HG02678 (cell line): Measurements from ENCODE around the gene PXMP2.

Experiments used
- ATAC-seq: cut with Tn5 transposase; IDR thresholded peaks from one replicate; pipeline ENCODE4 v1.9.1; 2021; ENCODE audit warnings: mild to moderate bottlenecking, moderate library complexity; ENCODE audit not compliant: unreplicated experiment

PXMP2 gene

GRCh38 chr12:132687211-132688164 is at the start of gene PXMP2, which contains the start of gene POLE:
Gene PXMP2, plus strand, starts transcription at chr12:132687587. Its CDS starts 84 bp downstream, at chr12:132687671.
Gene POLE, minus strand, starts transcription at chr12:132687342. Its CDS starts 27 bp downstream, at chr12:132687315.
- ATAC-seq: peak; percentile 93

- ATAC-seq: no peak
Observed at GRCh38 chr12:132637811-132638210, 49.6 kb upstream of the PXMP2 start.

GRCh38 chr12:132638541-132639408 is 48.6 kb upstream of the PXMP2 start:
- ATAC-seq: no peak

GRCh38 chr12:132639956-132640520 is 47.3 kb upstream of the PXMP2 start:
- ATAC-seq: no peak

GRCh38 chr12:132640936-132641335 is 46.5 kb upstream of the PXMP2 start:
- no peak for ATAC-seq

- no peak for ATAC-seq
Observed at GRCh38 chr12:132641811-132642650, 45.4 kb upstream of the PXMP2 start.

GRCh38 chr12:132642846-132643835 is 44.2 kb upstream of the PXMP2 start:
- ATAC-seq: no peak

GRCh38 chr12:132646850-132647249 is 40.5 kb upstream of the PXMP2 start:
- no peak for ATAC-seq

- no peak for ATAC-seq
Observed at GRCh38 chr12:132647858-132648257, 39.5 kb upstream of the PXMP2 start.

- no peak for ATAC-seq
Observed at GRCh38 chr12:132648616-132649225, 38.7 kb upstream of the PXMP2 start.

- no peak for ATAC-seq
Observed at GRCh38 chr12:132649226-132649945, 38.0 kb upstream of the PXMP2 start.

- no peak for ATAC-seq
Observed at GRCh38 chr12:132651444-132652100, 35.8 kb upstream of the PXMP2 start.

GRCh38 chr12:132653567-132654290 is 33.7 kb upstream of the PXMP2 start:
- no peak for ATAC-seq

- ATAC-seq: no peak
Observed at GRCh38 chr12:132657004-132657727, 30.2 kb upstream of the PXMP2 start.

GRCh38 chr12:132658149-132658894 is 29.1 kb upstream of the PXMP2 start:
- no peak for ATAC-seq
